Posterior cingulate gyrus (tissue), 11 donors: ENCODE data around the gene CCDC80.
A peak's percentile ranks its signal among the peaks of the same experiment; 100 is the strongest.
"Not testable (repeated sequence)": the region's sequence is repeated elsewhere in the genome, so short reads cannot be mapped to it uniquely, and the experiment has no call there.

Experiments
- DNase-seq, 10 donors: peaks; one replicate each; pipeline versions ENCODE4 v3.0.0 to v3.0.0-alpha.2; 2020 to 2021; ENCODE audit warnings: mixed read lengths in 3 of 10
- intact Hi-C: fragments of 100-400 bp; cut with DNase I; formaldehyde crosslinking; loops from one replicate; pipeline ENCODE4 v1.15.1; 2023

Gene CCDC80

GRCh38 chr3:112598731-112599130, 42.2 kb downstream of the CCDC80 start:
- intact Hi-C loops: no loop called here
- DNase-seq: no peak

- DNase-seq: no peak
- intact Hi-C loops: no loop called here
Observed at GRCh38 chr3:112597945-112598344, 43.0 kb downstream of the CCDC80 start.

- intact Hi-C loops: no loop called here
- no peak for DNase-seq
Observed at GRCh38 chr3:112594856-112595255, 46.1 kb downstream of the CCDC80 start.

- no peak for DNase-seq
- intact Hi-C loops: no loop called here
Observed at GRCh38 chr3:112593258-112593657, 47.7 kb downstream of the CCDC80 start.

- intact Hi-C loops: no loop called here
- no peak for DNase-seq
Observed at GRCh38 chr3:112587336-112587735, 53.6 kb downstream of the CCDC80 start.

- no peak for DNase-seq
- intact Hi-C loops: no loop called here
Observed at GRCh38 chr3:112585782-112586181, 55.2 kb downstream of the CCDC80 start.

- intact Hi-C loops: no loop called here
- DNase-seq: no peak
Observed at GRCh38 chr3:112583105-112583504, 57.8 kb downstream of the CCDC80 start.

- DNase-seq: peak in 1 of 10 donors; percentile 22
- intact Hi-C loops: no loop called here
Observed at GRCh38 chr3:112582244-112582874, 58.6 kb downstream of the CCDC80 start.

- intact Hi-C loops: no loop called here
- DNase-seq: no peak
Observed at GRCh38 chr3:112579697-112580096, 61.2 kb downstream of the CCDC80 start.

GRCh38 chr3:112579232-112579631, 61.7 kb downstream of the CCDC80 start:
- DNase-seq: no peak
- intact Hi-C loops: no loop called here

GRCh38 chr3:112572701-112573100, 68.2 kb downstream of the CCDC80 start:
- intact Hi-C loops: no loop called here
- no peak for DNase-seq

GRCh38 chr3:112569265-112569664, 71.7 kb downstream of the CCDC80 start:
- DNase-seq: no peak
- intact Hi-C loops: loop anchor here (10.0 kb wide), 1 partner anchor 416 kb away; no protein-coding TSS in a partner anchor

GRCh38 chr3:112568642-112569041, 72.3 kb downstream of the CCDC80 start:
- intact Hi-C loops: loop anchor here (10.0 kb wide), 1 partner anchor 416 kb away; no protein-coding TSS in a partner anchor
- no peak for DNase-seq

- no peak for DNase-seq
- intact Hi-C loops: loop anchor here (10.0 kb wide), 1 partner anchor 420 kb away; no protein-coding TSS in a partner anchor
Observed at GRCh38 chr3:112564940-112565305, 76.0 kb downstream of the CCDC80 start.

GRCh38 chr3:112564247-112564939, 76.5 kb downstream of the CCDC80 start:
- not testable (repeated sequence) for DNase-seq
- intact Hi-C loops: loop anchor here (10.0 kb wide), 1 partner anchor 420 kb away; no protein-coding TSS in a partner anchor

GRCh38 chr3:112561734-112562529, 79.0 kb downstream of the CCDC80 start, which contains the start of the genes ATG3 and SLC35A5:
Gene ATG3 (minus strand): TSS chr3:112561962. CDS start chr3:112561528, 434 bp downstream.
Gene SLC35A5 (plus strand): TSS chr3:112562045. CDS start chr3:112563404, 1,359 bp downstream.
- DNase-seq: peak; percentile 96 to 99 (median 99)
- intact Hi-C loops: loop anchor here (10.0 kb wide), 1 partner anchor 423 kb away; no protein-coding TSS in a partner anchor

GRCh38 chr3:112561484-112561733, 79.5 kb downstream of the CCDC80 start:
- no peak for DNase-seq
- intact Hi-C loops: loop anchor here (10.0 kb wide), 1 partner anchor 423 kb away; no protein-coding TSS in a partner anchor

- intact Hi-C loops: loop anchor here (10.0 kb wide), 1 partner anchor 424 kb away; no protein-coding TSS in a partner anchor
- peak in 9 of 10 donors; percentile 26 to 94 (median 68) for DNase-seq
Observed at GRCh38 chr3:112560721-112561483, 80.0 kb downstream of the CCDC80 start.

GRCh38 chr3:112560307-112560706, 80.6 kb downstream of the CCDC80 start:
- intact Hi-C loops: loop anchor here (10.0 kb wide), 1 partner anchor 424 kb away; no protein-coding TSS in a partner anchor
- DNase-seq: no peak

- intact Hi-C loops: no loop called here
- no peak for DNase-seq
Observed at GRCh38 chr3:112557976-112558375, 83.0 kb downstream of the CCDC80 start.
